Activated CD8-positive, alpha-beta memory T cell treated with anti-CD3 and anti-CD28 coated beads for 4 hours (primary cell): Measurements from ENCODE around the gene MINDY3.

ENCODE experiments used
- DNase-seq, 2 donors: peaks; one replicate each; pipeline ENCODE4 v3.0.0-alpha.2; 2020; ENCODE audit warnings: low read depth in 2 of 2

The MINDY3 gene

DNA sequence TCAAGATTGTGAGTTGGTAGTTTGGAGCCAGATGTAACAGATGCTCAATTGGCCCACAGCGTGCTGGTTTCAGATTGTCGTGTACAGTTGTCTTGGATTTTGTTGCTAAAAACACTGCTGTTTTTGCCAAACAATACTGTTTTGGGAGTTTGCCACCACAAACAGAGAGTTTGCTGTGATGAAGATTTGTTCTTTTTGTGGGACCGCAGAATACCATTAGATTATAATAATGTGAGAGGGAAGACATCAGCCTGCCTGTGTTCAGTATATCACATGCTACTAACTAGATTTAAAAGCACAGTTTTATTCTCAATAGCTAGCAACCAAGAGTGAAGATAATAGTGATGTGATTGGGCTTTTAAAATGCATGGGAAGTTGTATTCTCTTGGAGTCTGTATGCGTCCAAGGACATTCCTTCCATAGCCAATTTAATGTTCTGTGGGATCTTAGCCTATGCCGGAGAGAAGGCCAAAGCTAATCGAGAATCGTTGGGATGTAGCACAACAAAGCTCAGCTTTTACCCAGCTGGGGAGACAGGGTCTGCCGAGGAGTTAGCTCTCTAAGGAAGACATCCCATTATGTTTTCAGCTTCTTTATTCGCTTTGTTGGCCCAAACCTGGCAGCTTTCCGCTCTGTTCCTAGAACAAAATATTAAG, 121.9 kb downstream of the MINDY3 start:
- DNase-seq: no peak

GRCh38 chr10:15737656-15738055, 122.7 kb downstream of the MINDY3 start:
- no peak for DNase-seq

GRCh38 chr10:15735763-15736162, 124.5 kb downstream of the MINDY3 start:
- DNase-seq: no peak

- no peak for DNase-seq
Measured at GRCh38 chr10:15730341-15730740, 130.0 kb downstream of the MINDY3 start.

GRCh38 chr10:15729890-15730289, 130.4 kb downstream of the MINDY3 start:
- DNase-seq: no peak
